Naive B cell (primary cell): ENCODE measurements around the gene PLEKHG5. TPM values are rescaled to one million over a fixed set of nuclear protein-coding genes. Genes with fewer than 3 reads are reported as not detected.
"Not testable (repeated sequence)": the region's sequence is repeated elsewhere in the genome, so short reads cannot be mapped to it uniquely, and the experiment has no call there.

Experiments
- ATAC-seq, 2 donors: fragments of 150-1000 bp; cut with Tn5 transposase; 2 replicates each; pipeline ENCODE4 v1.10.0; 2021; ENCODE audit warnings: low read depth in 2 of 2, mild to moderate bottlenecking in 2 of 2, moderate library complexity in 2 of 2
- DNase-seq: peaks from one replicate; pipeline ENCODE4 v3.0.0; 2022
- H3K27ac Mint-ChIP-seq, 6 donors: one replicate each; pipeline ENCODE4 v1.8.0; 2020 to 2022; ENCODE audit warnings: mild to moderate bottlenecking in 6 of 6, mixed read lengths in 6 of 6, moderate library complexity in 5 of 6, inconsistent platforms in 2 of 6
- H3K27me3 Mint-ChIP-seq, 3 donors: one replicate each; pipeline ENCODE4 v1.8.0; 2021 to 2022; ENCODE audit warnings: mixed read lengths in 3 of 3, mild to moderate bottlenecking in 1 of 3
- H3K36me3 Mint-ChIP-seq, 2 donors: one replicate each; pipeline ENCODE4 v1.8.0; 2020 to 2022; ENCODE audit warnings: mixed read lengths in 2 of 2, inconsistent platforms in 1 of 2, mild to moderate bottlenecking in 1 of 2
- H3K4me1 Mint-ChIP-seq, 3 donors: one replicate each; pipeline ENCODE4 v1.8.0; 2020 to 2022; ENCODE audit warnings: mixed read lengths in 3 of 3, inconsistent platforms in 1 of 3, mild to moderate bottlenecking in 1 of 3, moderate library complexity in 1 of 3
- H3K4me3 Mint-ChIP-seq, 8 donors: one replicate each; pipeline ENCODE4 v1.8.0; 2020 to 2022; ENCODE audit warnings: mild to moderate bottlenecking in 8 of 8, mixed read lengths in 8 of 8, moderate library complexity in 8 of 8, inconsistent platforms in 2 of 8
- H3K9me3 Mint-ChIP-seq, 7 donors: one replicate each; pipeline ENCODE4 v1.8.0; 2020 to 2022; ENCODE audit warnings: mixed read lengths in 7 of 7, mild to moderate bottlenecking in 5 of 7, inconsistent platforms in 2 of 7, moderate library complexity in 1 of 7
- polyA plus RNA-seq, 6 donors: library from polyadenylated mRNA; unstranded; fragments of 300-500 nt; fragmentation: Illumina TruSeq; gene quantifications; one replicate each; pipeline ENCODE4 v1.2.3, GENCODE V29; 2021; ENCODE audit warnings: low read depth in 6 of 6

PLEKHG5 gene
- polyA plus RNA-seq, 6 donors from 2014 or later, result not detected

DNA sequence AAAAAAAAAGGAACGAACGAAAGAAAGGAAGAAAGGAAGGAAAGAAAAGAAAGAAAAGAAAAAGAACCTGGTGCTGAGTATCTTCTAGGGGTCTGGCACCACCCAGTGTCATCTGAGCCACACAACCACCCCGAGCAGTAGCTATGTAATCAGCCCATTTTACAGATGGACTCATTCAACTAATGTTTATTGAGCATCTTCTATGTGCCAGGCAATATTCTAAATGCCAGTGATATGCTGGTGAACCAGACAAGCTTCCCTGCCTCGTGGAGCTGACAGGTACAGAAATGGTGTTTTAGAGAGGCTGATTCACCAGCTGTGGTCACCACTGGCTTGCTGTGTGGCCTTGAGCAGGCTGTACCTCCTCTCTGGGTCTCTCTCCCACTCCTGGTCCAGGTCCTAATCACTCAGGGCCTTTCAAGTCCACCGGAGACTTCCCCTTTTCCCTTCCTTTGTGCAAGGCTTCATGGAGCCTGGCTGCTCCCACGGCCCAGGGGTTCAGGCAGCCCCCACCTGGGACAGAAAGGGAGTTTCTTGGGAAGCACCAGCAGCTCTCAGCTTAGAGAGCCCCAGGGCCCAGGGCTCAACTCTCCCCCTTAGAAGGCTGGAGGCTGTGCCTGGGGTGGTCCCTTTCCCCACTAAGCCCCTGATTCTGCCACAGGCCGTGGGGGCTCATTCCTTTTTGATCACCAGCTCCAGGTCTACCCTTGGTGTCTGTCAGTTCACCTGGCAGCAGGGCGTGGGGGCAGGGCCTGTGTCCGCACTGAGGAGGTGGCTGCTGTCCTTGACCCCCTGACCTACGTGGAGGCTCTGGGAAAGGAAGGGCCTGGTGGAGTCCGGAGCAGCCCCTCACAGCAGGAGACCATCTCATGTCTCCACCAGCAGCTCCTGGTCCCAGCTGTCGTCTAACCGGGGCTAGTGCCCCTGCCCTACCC is 59.6 kb downstream of the PLEKHG5 start:
- H3K36me3 Mint-ChIP-seq, H3K4me1 Mint-ChIP-seq, H3K4me3 Mint-ChIP-seq, DNase-seq, ATAC-seq, H3K9me3 Mint-ChIP-seq: not testable (repeated sequence)
- Mint-ChIP-seq H3K27me3 (peaks cover 9 to 65% (median 59%) of the 10 kb centered on the region in 3 donors), H3K27ac (peak overlapping the region in 1 of 6 donors; percentile 64)

GRCh38 chr1:6429660-6430411 is 61.6 kb downstream of the PLEKHG5 start:
- DNase-seq, H3K4me1 Mint-ChIP-seq, H3K27ac Mint-ChIP-seq, H3K9me3 Mint-ChIP-seq, H3K36me3 Mint-ChIP-seq, ATAC-seq, H3K4me3 Mint-ChIP-seq: not testable (repeated sequence)
- peaks cover 9 to 75% (median 61%) of the 10 kb centered on the region in 3 donors for H3K27me3 Mint-ChIP-seq

GRCh38 chr1:6428453-6428852 is 63.0 kb downstream of the PLEKHG5 start:
- Mint-ChIP-seq H3K27me3 (peaks cover 12 to 72% (median 58%) of the 10 kb centered on the region in 3 donors), H3K4me1 (peaks cover 6 to 11% (median 9%) of the 10 kb centered on the region in 3 donors)
- DNase-seq, H3K9me3 Mint-ChIP-seq, H3K27ac Mint-ChIP-seq, H3K4me3 Mint-ChIP-seq, H3K36me3 Mint-ChIP-seq: not testable (repeated sequence)
- peak; percentile 22 to 23 for ATAC-seq

DNA sequence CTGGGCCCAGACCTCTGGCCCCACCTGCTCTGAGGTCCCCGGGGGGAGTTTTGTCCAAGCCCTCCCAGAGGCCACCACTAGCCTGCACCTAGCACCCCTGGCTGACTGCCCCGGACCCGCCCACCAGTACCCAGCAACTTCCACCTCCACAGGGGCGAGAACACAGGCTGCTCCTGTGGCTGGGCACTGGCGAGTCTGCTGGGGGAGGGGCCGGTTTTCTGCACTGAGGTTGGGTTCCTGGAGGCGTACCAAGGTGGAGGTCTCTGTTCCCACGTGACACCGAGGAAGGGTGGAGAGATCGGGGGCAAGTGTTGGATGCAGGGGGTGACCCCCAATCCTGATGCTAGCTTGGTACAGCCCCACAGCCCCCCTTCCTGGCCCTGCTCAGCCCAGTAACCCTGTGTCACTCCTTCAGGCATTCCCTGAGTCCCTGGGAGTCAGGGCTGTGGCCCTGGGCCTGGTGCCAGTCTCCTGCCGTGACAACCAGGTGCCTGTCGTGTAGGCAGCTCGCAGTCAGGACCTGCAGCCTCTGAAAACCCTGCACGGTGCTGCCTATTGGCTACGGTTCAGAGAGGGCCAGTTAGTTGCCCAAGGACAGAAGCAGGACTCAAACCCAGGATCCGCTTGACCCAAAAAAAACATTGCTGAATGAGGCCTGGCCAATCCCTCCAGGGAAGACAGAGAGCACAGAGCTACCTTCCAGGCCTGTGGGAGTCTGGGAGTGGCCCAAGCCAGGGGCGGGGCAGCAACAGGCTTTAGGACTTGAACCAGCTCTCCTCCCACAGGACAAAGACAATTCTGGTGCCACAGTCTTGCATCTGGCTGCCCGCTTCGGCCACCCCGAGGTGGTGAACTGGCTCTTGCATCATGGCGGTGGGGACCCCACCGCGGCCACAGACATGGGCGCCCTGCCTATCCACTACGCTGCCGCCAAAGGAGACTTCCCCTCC is 63.8 kb downstream of the PLEKHG5 start:
- DNase-seq (no peak), ATAC-seq (no peak)
- H3K27ac Mint-ChIP-seq, result no peak overlapping the region
- peaks cover 6 to 18% (median 10%) of the 10 kb centered on the region in 3 donors for H3K4me1 Mint-ChIP-seq
- peaks cover 18 to 76% (median 62%) of the 10 kb centered on the region in 3 donors for H3K27me3 Mint-ChIP-seq
- H3K36me3 Mint-ChIP-seq, result no peaks in the 10 kb centered on the region
- no peaks in the 10 kb centered on the region for H3K9me3 Mint-ChIP-seq
- H3K4me3 Mint-ChIP-seq, result no peak overlapping the region

DNA sequence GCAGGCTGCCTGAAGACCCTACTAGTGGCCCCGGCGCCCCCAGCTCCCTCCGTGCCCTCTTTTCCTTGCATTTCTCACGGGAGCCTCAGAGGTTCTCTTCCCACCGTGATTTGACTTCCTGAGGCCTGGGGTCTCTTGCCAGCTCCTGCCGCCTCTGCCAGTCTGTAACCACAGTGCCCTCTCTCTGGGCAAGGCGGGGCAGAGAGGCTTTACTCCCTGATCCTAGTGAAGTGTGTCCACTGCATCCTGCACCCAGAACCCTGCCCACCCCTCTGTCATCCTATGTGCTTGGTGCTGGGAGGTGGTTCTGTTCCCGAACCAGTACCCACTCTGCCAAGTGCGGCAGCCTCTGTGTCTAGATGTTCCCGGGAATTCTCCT is 64.5 kb downstream of the PLEKHG5 start:
- Mint-ChIP-seq H3K27ac (peak overlapping the region in 1 of 6 donors; percentile 67), H3K4me3 (peak overlapping the region in 1 of 8 donors; percentile 52), H3K36me3 (no peaks in the 10 kb centered on the region), H3K9me3 (no peaks in the 10 kb centered on the region), H3K27me3 (peaks cover 19 to 82% (median 69%) of the 10 kb centered on the region in 3 donors), H3K4me1 (peaks cover 6 to 19% (median 11%) of the 10 kb centered on the region in 3 donors)
- ATAC-seq (no peak), DNase-seq (no peak)

- Mint-ChIP-seq H3K27ac (peak overlapping the region in 1 of 6 donors; percentile 67), H3K9me3 (peaks cover 0 to 4% (median 0%) of the 10 kb centered on the region in 7 donors), H3K27me3 (peaks cover 25 to 84% (median 74%) of the 10 kb centered on the region in 3 donors), H3K4me1 (peaks cover 6 to 19% (median 11%) of the 10 kb centered on the region in 3 donors), H3K4me3 (peak overlapping the region in 1 of 8 donors; percentile 37), H3K36me3 (no peaks in the 10 kb centered on the region)
- ATAC-seq, result no peak
- no peak for DNase-seq
Measured at GRCh38 chr1:6426277-6426971, 65.0 kb downstream of the PLEKHG5 start.

DNA sequence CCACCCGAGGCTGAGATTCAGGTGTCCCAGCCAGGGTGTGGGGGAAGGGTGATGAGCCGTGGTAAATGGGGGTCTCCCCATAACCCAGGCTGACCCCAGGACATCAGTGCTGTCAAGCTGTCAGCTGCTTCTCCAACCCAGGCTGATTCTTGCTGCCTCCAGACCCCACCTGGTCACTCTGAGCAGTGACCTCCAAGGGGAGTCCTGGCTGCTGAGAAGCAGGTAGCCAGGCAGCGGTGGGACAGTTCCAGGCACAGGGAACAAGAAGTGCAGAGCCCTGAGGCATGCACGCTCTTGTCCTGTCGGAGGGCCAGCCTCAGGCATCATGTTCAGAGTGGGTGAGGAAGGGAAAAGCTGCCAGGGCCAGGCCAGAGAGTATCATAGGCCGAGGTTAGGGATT is 65.8 kb downstream of the PLEKHG5 start:
- Mint-ChIP-seq H3K4me3 (peak overlapping the region in 3 of 8 donors; percentile 27 to 69 (median 51)), H3K27me3 (peaks cover 29 to 88% (median 81%) of the 10 kb centered on the region in 3 donors), H3K9me3 (peaks cover 0 to 4% (median 0%) of the 10 kb centered on the region in 7 donors), H3K4me1 (peaks cover 6 to 24% (median 13%) of the 10 kb centered on the region in 3 donors), H3K27ac (no peak overlapping the region), H3K36me3 (no peaks in the 10 kb centered on the region)
- no peak for ATAC-seq
- no peak for DNase-seq

GRCh38 chr1:6424619-6425593 is 66.6 kb downstream of the PLEKHG5 start, which contains the start of gene ESPN:
Gene ESPN (plus strand): TSS chr1:6424776. CDS start chr1:6424956, 180 bp downstream.
- peaks cover 10 to 30% (median 17%) of the 10 kb centered on the region in 3 donors for H3K4me1 Mint-ChIP-seq
- peaks cover 0 to 4% (median 0%) of the 10 kb centered on the region in 7 donors for H3K9me3 Mint-ChIP-seq
- H3K36me3 Mint-ChIP-seq, result no peaks in the 10 kb centered on the region
- ATAC-seq (peak; percentile 28 to 47), DNase-seq (no peak)
- peaks cover 29 to 84% (median 80%) of the 10 kb centered on the region in 3 donors for H3K27me3 Mint-ChIP-seq
- H3K4me3 Mint-ChIP-seq, result peak within 1 kb of the TSS; percentile 43 to 84 (median 71)
- H3K27ac Mint-ChIP-seq, result peak within 1 kb of the TSS in 1 of 6 donors; percentile 27

- Mint-ChIP-seq H3K27me3 (peaks cover 29 to 80% (median 74%) of the 10 kb centered on the region in 3 donors), H3K36me3 (no peaks in the 10 kb centered on the region), H3K4me1 (peaks cover 10 to 31% (median 17%) of the 10 kb centered on the region in 3 donors), H3K4me3 (peak overlapping the region; percentile 43 to 84 (median 71)), H3K9me3 (peaks cover 0 to 4% (median 0%) of the 10 kb centered on the region in 7 donors), H3K27ac (peak overlapping the region in 1 of 6 donors; percentile 27)
- ATAC-seq, result peak in 1 of 2 donors; percentile 13
- DNase-seq, result no peak
Measured at GRCh38 chr1:6424000-6424565, 67.4 kb downstream of the PLEKHG5 start.

DNA sequence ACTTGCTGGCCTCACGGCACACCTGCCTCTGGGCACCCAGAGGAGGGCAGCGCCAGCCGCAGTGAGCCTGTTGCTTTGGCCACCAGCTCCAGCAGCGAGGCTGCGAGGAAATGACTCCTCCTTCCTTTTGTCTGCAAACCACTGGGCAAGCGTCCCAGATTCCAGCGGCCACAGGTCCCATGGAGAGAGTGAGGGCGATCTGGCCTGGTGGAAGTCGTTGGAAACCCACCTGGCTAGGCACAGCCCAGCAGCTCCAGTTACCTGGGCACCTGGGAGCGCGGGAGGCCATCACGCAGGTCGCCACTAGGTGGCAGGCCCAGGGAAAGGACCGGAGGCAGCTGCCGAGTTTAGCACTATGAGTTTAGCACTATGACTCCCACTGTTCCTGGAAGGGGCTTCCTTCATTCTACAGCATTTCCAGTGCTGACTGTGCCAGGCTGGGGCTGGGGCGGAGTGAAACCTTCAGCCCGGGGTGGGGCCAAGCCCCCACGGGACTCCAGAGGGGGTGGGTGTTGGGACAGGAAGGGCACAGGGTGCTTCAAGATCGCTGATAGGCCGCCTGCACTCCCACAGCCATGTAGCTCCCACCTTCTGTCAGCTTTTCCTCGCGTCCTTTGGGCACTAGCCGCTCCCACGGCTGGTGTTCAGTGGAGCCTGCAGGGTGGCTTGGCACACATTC is 68.0 kb downstream of the PLEKHG5 start:
- H3K27me3 Mint-ChIP-seq, result peaks cover 29 to 78% (median 68%) of the 10 kb centered on the region in 3 donors
- H3K9me3 Mint-ChIP-seq, result peaks cover 0 to 4% (median 0%) of the 10 kb centered on the region in 7 donors
- H3K36me3 Mint-ChIP-seq, result no peaks in the 10 kb centered on the region
- H3K27ac Mint-ChIP-seq, result no peak overlapping the region
- peak; percentile 51 for DNase-seq
- peak; percentile 71 to 73 for ATAC-seq
- peaks cover 10 to 31% (median 17%) of the 10 kb centered on the region in 3 donors for H3K4me1 Mint-ChIP-seq
- peak overlapping the region; percentile 41 to 84 (median 71) for H3K4me3 Mint-ChIP-seq
